Measurements from ENCODE around the gene ASCL1.

GRCh38 chr12:102961466-102961855 is 4.0 kb downstream of the ASCL1 start:
- no peak for TF ChIP-seq RFX5 (IDR thresholded peaks at IDR 0.05; ENCODE audit: low read depth, low read length)
- TF ChIP-seq, protein P1, sequence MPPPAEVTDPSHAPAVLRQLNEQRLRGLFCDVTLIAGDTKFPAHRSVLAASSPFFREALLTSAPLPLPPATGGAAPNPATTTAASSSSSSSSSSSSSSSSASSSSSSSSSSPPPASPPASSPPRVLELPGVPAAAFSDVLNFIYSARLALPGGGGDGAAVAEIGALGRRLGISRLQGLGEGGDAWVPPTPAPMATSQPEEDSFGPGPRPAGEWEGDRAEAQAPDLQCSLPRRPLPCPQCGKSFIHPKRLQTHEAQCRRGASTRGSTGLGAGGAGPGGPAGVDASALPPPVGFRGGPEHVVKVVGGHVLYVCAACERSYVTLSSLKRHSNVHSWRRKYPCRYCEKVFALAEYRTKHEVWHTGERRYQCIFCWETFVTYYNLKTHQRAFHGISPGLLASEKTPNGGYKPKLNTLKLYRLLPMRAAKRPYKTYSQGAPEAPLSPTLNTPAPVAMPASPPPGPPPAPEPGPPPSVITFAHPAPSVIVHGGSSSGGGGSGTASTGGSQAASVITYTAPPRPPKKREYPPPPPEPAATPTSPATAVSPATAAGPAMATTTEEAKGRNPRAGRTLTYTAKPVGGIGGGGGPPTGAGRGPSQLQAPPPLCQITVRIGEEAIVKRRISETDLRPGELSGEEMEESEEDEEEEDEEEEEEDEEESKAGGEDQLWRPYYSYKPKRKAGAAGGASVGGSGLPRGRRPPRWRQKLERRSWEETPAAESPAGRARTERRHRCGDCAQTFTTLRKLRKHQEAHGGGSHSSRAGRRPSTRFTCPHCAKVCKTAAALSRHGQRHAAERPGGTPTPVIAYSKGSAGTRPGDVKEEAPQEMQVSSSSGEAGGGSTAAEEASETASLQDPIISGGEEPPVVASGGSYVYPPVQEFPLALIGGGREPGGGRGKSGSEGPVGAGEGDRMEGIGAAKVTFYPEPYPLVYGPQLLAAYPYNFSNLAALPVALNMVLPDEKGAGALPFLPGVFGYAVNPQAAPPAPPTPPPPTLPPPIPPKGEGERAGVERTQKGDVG (CRISPR knock-in tag; IDR thresholded peaks at IDR 0.05), result no peak
- TF ChIP-seq SRF (IDR thresholded peaks at IDR 0.05; ENCODE audit: low read depth in 2 of 2, low read length in 2 of 2), result no peak
- no peak for TF ChIP-seq PBX3 (IDR thresholded peaks at IDR 0.05; ENCODE audit: insufficient replicate concordance, low read depth, low read length)
- no peak for TF ChIP-seq USF2 (IDR thresholded peaks at IDR 0.05; ENCODE audit: borderline replicate concordance, low read depth, low read length)
- no peak for TF ChIP-seq JUND (IDR thresholded peaks at IDR 0.05; ENCODE audit: low read depth, low read length)
- TF ChIP-seq, protein P2, sequence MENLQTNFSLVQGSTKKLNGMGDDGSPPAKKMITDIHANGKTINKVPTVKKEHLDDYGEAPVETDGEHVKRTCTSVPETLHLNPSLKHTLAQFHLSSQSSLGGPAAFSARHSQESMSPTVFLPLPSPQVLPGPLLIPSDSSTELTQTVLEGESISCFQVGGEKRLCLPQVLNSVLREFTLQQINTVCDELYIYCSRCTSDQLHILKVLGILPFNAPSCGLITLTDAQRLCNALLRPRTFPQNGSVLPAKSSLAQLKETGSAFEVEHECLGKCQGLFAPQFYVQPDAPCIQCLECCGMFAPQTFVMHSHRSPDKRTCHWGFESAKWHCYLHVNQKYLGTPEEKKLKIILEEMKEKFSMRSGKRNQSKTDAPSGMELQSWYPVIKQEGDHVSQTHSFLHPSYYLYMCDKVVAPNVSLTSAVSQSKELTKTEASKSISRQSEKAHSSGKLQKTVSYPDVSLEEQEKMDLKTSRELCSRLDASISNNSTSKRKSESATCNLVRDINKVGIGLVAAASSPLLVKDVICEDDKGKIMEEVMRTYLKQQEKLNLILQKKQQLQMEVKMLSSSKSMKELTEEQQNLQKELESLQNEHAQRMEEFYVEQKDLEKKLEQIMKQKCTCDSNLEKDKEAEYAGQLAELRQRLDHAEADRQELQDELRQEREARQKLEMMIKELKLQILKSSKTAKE (IDR thresholded peaks at IDR 0.05; ENCODE audit: low read depth, poor library complexity, severe bottlenecking), result no peak
- no peak for TF ChIP-seq CTCF (IDR thresholded peaks at IDR 0.05 in 2 of 3, conservative IDR thresholded peaks at IDR 0.05 in 1 of 3; ENCODE audit: control insufficient read depth in 2 of 3, extremely low read depth in 1 of 3, insufficient read depth in 1 of 3, low read depth in 3 of 3, low read length in 3 of 3)
- TF ChIP-seq MAX (IDR thresholded peaks at IDR 0.05; ENCODE audit: low read depth, low read length), result no peak
- TF ChIP-seq, protein P3, sequence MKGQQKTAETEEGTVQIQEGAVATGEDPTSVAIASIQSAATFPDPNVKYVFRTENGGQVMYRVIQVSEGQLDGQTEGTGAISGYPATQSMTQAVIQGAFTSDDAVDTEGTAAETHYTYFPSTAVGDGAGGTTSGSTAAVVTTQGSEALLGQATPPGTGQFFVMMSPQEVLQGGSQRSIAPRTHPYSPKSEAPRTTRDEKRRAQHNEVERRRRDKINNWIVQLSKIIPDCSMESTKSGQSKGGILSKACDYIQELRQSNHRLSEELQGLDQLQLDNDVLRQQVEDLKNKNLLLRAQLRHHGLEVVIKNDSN (IDR thresholded peaks at IDR 0.05; ENCODE audit: borderline replicate concordance, extremely low read length, insufficient read depth, low read depth, low read length), result no peak
- no peak for TF ChIP-seq FOS (IDR thresholded peaks at IDR 0.05; ENCODE audit: borderline replicate concordance, extremely low read depth, insufficient read length)
- no peak for TF ChIP-seq REST (IDR thresholded peaks at IDR 0.05; ENCODE audit: low read depth, low read length)
- TF ChIP-seq PML (IDR thresholded peaks at IDR 0.05; ENCODE audit: low read length), result no peak
